IPS-15b (cell line): ENCODE results near the gene MYH14.
A peak's percentile ranks its signal among the peaks of the same experiment; 100 is the strongest.

Source experiments
- H3K27me3 ChIP-seq: one replicate; pipeline ENCODE4 v1.6.1; 2013; ENCODE audit warnings: low read length; ENCODE audit not compliant: control insufficient read depth, insufficient read depth
- H3K36me3 ChIP-seq: one replicate; pipeline ENCODE4 v1.6.1; 2013; ENCODE audit warnings: low read length; ENCODE audit not compliant: control insufficient read depth, insufficient read depth
- H3K4me1 ChIP-seq: one replicate; pipeline ENCODE4 v1.6.1; 2013; ENCODE audit warnings: mild to moderate bottlenecking, low read length; ENCODE audit not compliant: control insufficient read depth, insufficient read depth
- H3K4me3 ChIP-seq: one replicate; pipeline ENCODE4 v1.5.1; 2013; ENCODE audit warnings: low read depth, low read length
- H3K9ac ChIP-seq: one replicate; pipeline ENCODE4 v1.6.1; 2013; ENCODE audit warnings: low read depth, mild to moderate bottlenecking, low read length
- H3K9me3 ChIP-seq: one replicate; pipeline ENCODE4 v1.6.1; 2013; ENCODE audit warnings: mild to moderate bottlenecking, low read length; ENCODE audit not compliant: control insufficient read depth, insufficient read depth

Gene MYH14

GRCh38 chr19:50301607-50301971 lies 98.2 kb downstream of the MYH14 start:
- Histone ChIP-seq H3K27me3 (no peaks in the 10 kb centered on the region), H3K4me3 (no peak overlapping the region), H3K9me3 (no peaks in the 10 kb centered on the region), H3K4me1 (peaks cover 2% of the 10 kb centered on the region), H3K36me3 (peaks cover 4% of the 10 kb centered on the region), H3K9ac (no peak overlapping the region)

GRCh38 chr19:50303558-50303957 lies 100.1 kb downstream of the MYH14 start:
- Histone ChIP-seq H3K27me3 (peaks cover 16% of the 10 kb centered on the region), H3K36me3 (peaks cover 4% of the 10 kb centered on the region), H3K9ac (no peak overlapping the region), H3K4me3 (no peak overlapping the region), H3K4me1 (peaks cover 2% of the 10 kb centered on the region), H3K9me3 (no peaks in the 10 kb centered on the region)

- H3K4me3 ChIP-seq, result no peak overlapping the region
- no peaks in the 10 kb centered on the region for H3K36me3 ChIP-seq
- no peaks in the 10 kb centered on the region for H3K9me3 ChIP-seq
- H3K4me1 ChIP-seq, result peaks cover 6% of the 10 kb centered on the region
- H3K27me3 ChIP-seq, result peaks cover 26% of the 10 kb centered on the region
- H3K9ac ChIP-seq, result no peak overlapping the region
These were observed 105.6 kb downstream of the MYH14 start for GRCh38 chr19:50308991-50309390.

GRCh38 chr19:50309396-50310125 lies 106.1 kb downstream of the MYH14 start:
- Histone ChIP-seq H3K36me3 (no peaks in the 10 kb centered on the region), H3K9me3 (no peaks in the 10 kb centered on the region), H3K27me3 (peaks cover 26% of the 10 kb centered on the region), H3K4me1 (peaks cover 6% of the 10 kb centered on the region), H3K4me3 (no peak overlapping the region), H3K9ac (no peak overlapping the region)

GRCh38 chr19:50310759-50311465 lies 107.5 kb downstream of the MYH14 start:
- no peaks in the 10 kb centered on the region for H3K9me3 ChIP-seq
- no peak overlapping the region for H3K4me3 ChIP-seq
- peaks cover 26% of the 10 kb centered on the region for H3K27me3 ChIP-seq
- no peak overlapping the region for H3K9ac ChIP-seq
- no peaks in the 10 kb centered on the region for H3K36me3 ChIP-seq
- H3K4me1 ChIP-seq, result peaks cover 6% of the 10 kb centered on the region

- H3K4me1 ChIP-seq, result peaks cover 6% of the 10 kb centered on the region
- H3K36me3 ChIP-seq, result no peaks in the 10 kb centered on the region
- peak overlapping the region; percentile 79 for H3K9ac ChIP-seq
- no peaks in the 10 kb centered on the region for H3K9me3 ChIP-seq
- peak overlapping the region; percentile 60 for H3K4me3 ChIP-seq
- H3K27me3 ChIP-seq, result peaks cover 25% of the 10 kb centered on the region
These were observed 108.6 kb downstream of the MYH14 start for GRCh38 chr19:50311723-50312635.

GRCh38 chr19:50312967-50313811 lies 109.8 kb downstream of the MYH14 start:
- H3K9ac ChIP-seq, result peak overlapping the region; percentile 42
- peaks cover 6% of the 10 kb centered on the region for H3K4me1 ChIP-seq

GRCh38 chr19:50313812-50314536 lies 110.6 kb downstream of the MYH14 start:
- peaks cover 5% of the 10 kb centered on the region for H3K36me3 ChIP-seq
- peaks cover 6% of the 10 kb centered on the region for H3K4me1 ChIP-seq
- H3K9ac ChIP-seq, result no peak overlapping the region
- peaks cover 7% of the 10 kb centered on the region for H3K27me3 ChIP-seq
- no peaks in the 10 kb centered on the region for H3K9me3 ChIP-seq
- peak overlapping the region; percentile 60 for H3K4me3 ChIP-seq

More at GRCh38 chr19:50312967-50313811, 109.8 kb downstream of the MYH14 start:
- H3K9me3 ChIP-seq, result no peaks in the 10 kb centered on the region
- H3K4me3 ChIP-seq, result peak overlapping the region; percentile 60
- H3K36me3 ChIP-seq, result peaks cover 5% of the 10 kb centered on the region
- H3K27me3 ChIP-seq, result peaks cover 14% of the 10 kb centered on the region

GRCh38 chr19:50314724-50315708 lies 111.6 kb downstream of the MYH14 start:
- peak overlapping the region; percentile 9 for H3K9ac ChIP-seq
- H3K27me3 ChIP-seq, result peaks cover 3% of the 10 kb centered on the region
- H3K4me1 ChIP-seq, result peaks cover 6% of the 10 kb centered on the region
- H3K9me3 ChIP-seq, result no peaks in the 10 kb centered on the region
- peaks cover 13% of the 10 kb centered on the region for H3K36me3 ChIP-seq
- peak overlapping the region; percentile 60 for H3K4me3 ChIP-seq
